ENCODE data around the gene ANKRD13D. TPM values are rescaled to one million over a fixed set of nuclear protein-coding genes. Genes with fewer than 3 reads are reported as not detected.
A peak's percentile ranks its signal among the peaks of the same experiment; 100 is the strongest.

ANKRD13D gene
- polyA plus RNA-seq, 1 donor from 2014 or later = 93.5 TPM

GRCh38 chr11:67271205-67271540, 17.9 kb upstream of the ANKRD13D start (continued):
- TF ChIP-seq EZH2 (IDR thresholded peaks at IDR 0.05; ENCODE audit: borderline replicate concordance, insufficient read depth, low read length, poor library complexity, severe bottlenecking) (no peak), EP300 (conservative IDR thresholded peaks at IDR 0.05; ENCODE audit: poor library complexity, severe bottlenecking) (no peak)

- Histone ChIP-seq H3K79me2 (replicated peaks; ENCODE audit: insufficient read depth, low read length) (peaks cover 45% of the 10 kb centered on the region), H3K27me3 (ENCODE audit: insufficient read depth, low read depth, low read length) (no peaks in the 10 kb centered on the region), H3K9ac (ENCODE audit: low read length) (peak overlapping the region; percentile 51), H3K4me3 (ENCODE audit: low read length) (peak overlapping the region; percentile 93), H3K36me3 (ENCODE audit: insufficient read depth, low read length) (no peaks in the 10 kb centered on the region), H4K20me1 (ENCODE audit: insufficient read depth) (no peaks in the 10 kb centered on the region), H3K27ac (ENCODE audit: low read length) (peak overlapping the region; percentile 70), H2AFZ (ENCODE audit: low read depth, low read length) (no peak overlapping the region), H3F3A (ENCODE audit: insufficient read depth, low read length, poor library complexity, severe bottlenecking) (no peaks in the 10 kb centered on the region), H3K9me2 (ENCODE audit: insufficient read depth, low read length) (no peaks in the 10 kb centered on the region), H3K4me2 (ENCODE audit: low read length) (peak overlapping the region; percentile 28), H3K9me3 (ENCODE audit: low read length) (no peaks in the 10 kb centered on the region)
- TF ChIP-seq EZH2 (IDR thresholded peaks at IDR 0.05; ENCODE audit: borderline replicate concordance, insufficient read depth, low read length, poor library complexity, severe bottlenecking) (no peak), RAD21 (conservative IDR thresholded peaks at IDR 0.05) (no peak), SMC3 (conservative IDR thresholded peaks at IDR 0.05; ENCODE audit: poor library complexity) (no peak), POLR2AphosphoS5 (IDR thresholded peaks at IDR 0.05) (peak; percentile 61), TAF1 (IDR thresholded peaks at IDR 0.05; ENCODE audit: low read depth) (no peak), REST (IDR thresholded peaks at IDR 0.05; ENCODE audit: borderline replicate concordance) (no peak), CTCF (IDR thresholded peaks at IDR 0.05; ENCODE audit: poor library complexity, severe bottlenecking) (no peak)
These were observed 17.4 kb upstream of the ANKRD13D start for GRCh38 chr11:67271541-67272284.

- Histone ChIP-seq H2AFZ (ENCODE audit: low read depth, low read length) (no peak overlapping the region), H3F3A (ENCODE audit: insufficient read depth, low read length, poor library complexity, severe bottlenecking) (no peaks in the 10 kb centered on the region), H3K4me2 (ENCODE audit: low read length) (no peak overlapping the region), H3K27ac (ENCODE audit: low read length) (peak overlapping the region; percentile 70), H3K9me2 (ENCODE audit: insufficient read depth, low read length) (no peaks in the 10 kb centered on the region), H3K9ac (ENCODE audit: low read length) (peak overlapping the region; percentile 51), H3K36me3 (ENCODE audit: insufficient read depth, low read length) (no peaks in the 10 kb centered on the region), H3K9me3 (ENCODE audit: low read length) (no peaks in the 10 kb centered on the region), H3K27me3 (ENCODE audit: insufficient read depth, low read depth, low read length) (no peaks in the 10 kb centered on the region), H3K79me2 (replicated peaks; ENCODE audit: insufficient read depth, low read length) (peaks cover 37% of the 10 kb centered on the region), H3K4me3 (ENCODE audit: low read length) (peak overlapping the region; percentile 93), H4K20me1 (ENCODE audit: insufficient read depth) (no peaks in the 10 kb centered on the region)
- TF ChIP-seq REST (IDR thresholded peaks at IDR 0.05; ENCODE audit: borderline replicate concordance) = no peak
- TF ChIP-seq MXI1 (conservative IDR thresholded peaks at IDR 0.05; ENCODE audit: poor library complexity, severe bottlenecking) = no peak
- no peak for TF ChIP-seq CTCF (IDR thresholded peaks at IDR 0.05; ENCODE audit: poor library complexity, severe bottlenecking)
These were observed 16.5 kb upstream of the ANKRD13D start for GRCh38 chr11:67272327-67273259.

Data from neural cell (in vitro differentiated cells).